Heart left ventricle (tissue), 16 donors: ENCODE measurements around the gene EIF4B. TPM values are rescaled to one million over a fixed set of nuclear protein-coding genes. Genes with fewer than 3 reads are reported as not detected.

ENCODE experiments used
- ATAC-seq, 4 donors: fragments of 200-7000 bp; cut with Tn5 transposase; one replicate each; pipeline ENCODE4 v1.9.1; 2020 to 2022; ENCODE audit warnings: moderate library complexity in 4 of 4, mild to moderate bottlenecking in 3 of 4, moderate number of reproducible peaks in 1 of 4
- DNase-seq, 5 donors: peaks; one replicate each; pipeline ENCODE4 v3.0.0-alpha.2; 2020
- H3K27ac ChIP-seq, 12 donors: fragments of 200-600 bp; sonication (generic) in 4 of 12; one replicate each; pipeline versions ENCODE4 v1.5.0 to v1.8.0; 2016 to 2022; ENCODE audit warnings: mild to moderate bottlenecking in 2 of 12
- H3K27me3 ChIP-seq, 9 donors: fragments of 200-600 bp; sonication (generic) in 2 of 9; one replicate each; pipeline versions ENCODE4 v1.5.1 to v1.8.0; 2016 to 2022; ENCODE audit warnings: mild to moderate bottlenecking in 3 of 9
- H3K36me3 ChIP-seq, 9 donors: fragments of 200-600 bp; sonication (generic) in 2 of 9; one replicate each; pipeline versions ENCODE4 v1.5.0 to v1.8.0; 2018 to 2022; ENCODE audit warnings: mild to moderate bottlenecking in 2 of 9
- H3K4me1 ChIP-seq, 12 donors: fragments of 200-600 bp; sonication (generic) in 4 of 12; one replicate each; pipeline versions ENCODE4 v1.5.0 to v1.8.0; 2016 to 2022; ENCODE audit warnings: mild to moderate bottlenecking in 3 of 12
- H3K4me3 ChIP-seq, 12 donors: fragments of 200-600 bp; sonication (generic) in 4 of 12; one replicate each; pipeline versions ENCODE4 v1.5.0 to v1.8.0; 2017 to 2022; ENCODE audit warnings: mild to moderate bottlenecking in 9 of 12, moderate library complexity in 4 of 12
- H3K9me3 ChIP-seq, 12 donors: fragments of 200-600 bp; sonication (generic) in 4 of 12; one replicate each; pipeline versions ENCODE4 v1.5.0 to v1.8.0; 2016 to 2022; ENCODE audit warnings: mild to moderate bottlenecking in 1 of 12
- CTCF ChIP-seq, 12 donors: fragments of 200-600 bp; sonication (generic) in 4 of 12; IDR thresholded peaks; one replicate each; pipeline versions ENCODE4 v1.5.0 to v1.8.0; 2018 to 2022; ENCODE audit warnings: antibody characterized with exemption in 12 of 12, mild to moderate bottlenecking in 5 of 12
- POLR2A ChIP-seq, 2 donors: fragments of 450-650 bp; IDR thresholded peaks; one replicate each; pipeline ENCODE4 v1.6.1; 2017; ENCODE audit warnings: antibody characterized with exemption in 2 of 2, mild to moderate bottlenecking in 2 of 2, moderate library complexity in 2 of 2
- WGBS, 4 donors: extraction: QIAGEN DNeasy Blood & Tissue Kit in 2 of 4; methylation state at CpG; one replicate each; pipeline versions ENCODE4 v1.1.5 to v1.1.7; 2013 to 2018; 5-methylcytosine and 5-hydroxymethylcytosine counted together
- intact Hi-C, 10 donors: fragments of 100-400 bp; cut with DNase I; formaldehyde crosslinking; loops; one replicate each; pipeline versions ENCODE4 v1.11.1 to v1.14.2; 2022
- polyA plus RNA-seq, 2 donors: library from polyadenylated mRNA; stranded (reverse); fragments of 200-250 nt; gene quantifications; one replicate each; pipeline ENCODE4 v1.2.3, GENCODE V29; 2013
- total RNA-seq, 9 donors: library from RNA; depleted of rRNA in 2 of 9; stranded (reverse); fragments of >200 nt in 2 of 9; fragmentation: NEBNext Ultra II Directional in 3 of 9; extraction: Animal tissue kit (Norgen Biotek cat#: 25700) in 3 of 9; gene quantifications; one replicate each; pipeline versions ENCODE4 v1.1.0 to v1.2.4, GENCODE V29; 2016 to 2023
- donor health status: ischemic (EF 13 %, LVEDD 7.1; RV severe dilation, severe dysfunction).
- donor health status: healthy with polysubstance abuse.
- donor health status: DM: no; HTN: yes; CAD: no.
- donor health status: DM: no; HTN: no; CAD: no.
- donor health status: ischemic (EF 25% LVEDD 6.9; RV normal size, moderate dysfunction).
- donor health status: ischemic (EF 25% LVEDD 5.7; RV mildly dilated, moderate dysfunction).
- donor health status: healthy.
- donor health status: DM: yes; HTN: yes; CAD: no.
- donor health status: ischemic (EF 35%, LVEDD 5.7; RV mildly dilated, moderate dysfunction).
- donor health status: nonischemic (EF 11% LVEDD 7.7; RV severe dilation, severe dysfunction).
- donor health status: DM: yes; HTN: yes; CAD: no.
- donor health status: PGD.
- donor health status: ischemic (EF 29% LVEDD 5.4; RV normal size, mild dysfunction).
- donor health status: nonischemic (EF 23%, LVEDD 6.1; RV moderate dilation, normal function).

EIF4B gene
- total and polyA plus RNA-seq, 11 donors = 52.0 to 481 (median 342) TPM

DNA sequence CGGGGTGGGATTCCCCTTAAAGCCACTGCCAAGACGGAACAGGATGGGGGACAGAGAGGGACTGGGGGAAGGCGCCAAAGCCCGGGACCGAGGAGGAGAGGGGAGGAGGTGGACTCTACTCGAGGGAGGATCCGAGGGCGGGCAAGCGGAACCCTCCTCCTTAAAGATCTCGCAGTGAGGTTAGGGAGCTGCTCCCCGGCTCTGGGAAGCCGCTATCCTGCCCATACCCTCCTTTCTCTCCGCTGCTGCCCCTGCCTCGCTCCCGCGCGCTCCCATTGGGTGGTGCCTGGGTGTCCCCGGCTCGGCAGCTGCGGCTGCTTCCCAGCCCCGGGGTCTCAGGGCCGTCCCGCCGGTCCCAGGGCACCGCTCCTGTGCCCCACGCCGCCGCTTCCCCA, 40.9 kb upstream of the EIF4B start:
- H3K4me1 ChIP-seq = peaks cover 0 to 6% (median 0%) of the 10 kb centered on the region in 12 donors
- H3K9me3 ChIP-seq = no peaks in the 10 kb centered on the region
- ATAC-seq (peak in 3 of 4 donors; percentile 42 to 79 (median 49)), DNase-seq (no peak)
- no peak overlapping the region for H3K27ac ChIP-seq
- H3K36me3 ChIP-seq = no peaks in the 10 kb centered on the region
- H3K4me3 ChIP-seq = peak overlapping the region in 8 of 12 donors; percentile 19 to 49 (median 34)
- peaks cover 6 to 28% (median 16%) of the 10 kb centered on the region in 9 donors for H3K27me3 ChIP-seq
- TF ChIP-seq CTCF (IDR thresholded peaks at IDR 0.05) (no peak), POLR2A (IDR thresholded peaks at IDR 0.05) (no peak)
- WGBS, 4 donors = 1 to 7% (median 4%) methylated on average over 17 to 28 of the region's 28 CpGs
- intact Hi-C loops = loop anchor here in 1 of 10 donors (5.0 kb wide), 1 partner anchor 68 kb away; no protein-coding TSS in a partner anchor

DNA sequence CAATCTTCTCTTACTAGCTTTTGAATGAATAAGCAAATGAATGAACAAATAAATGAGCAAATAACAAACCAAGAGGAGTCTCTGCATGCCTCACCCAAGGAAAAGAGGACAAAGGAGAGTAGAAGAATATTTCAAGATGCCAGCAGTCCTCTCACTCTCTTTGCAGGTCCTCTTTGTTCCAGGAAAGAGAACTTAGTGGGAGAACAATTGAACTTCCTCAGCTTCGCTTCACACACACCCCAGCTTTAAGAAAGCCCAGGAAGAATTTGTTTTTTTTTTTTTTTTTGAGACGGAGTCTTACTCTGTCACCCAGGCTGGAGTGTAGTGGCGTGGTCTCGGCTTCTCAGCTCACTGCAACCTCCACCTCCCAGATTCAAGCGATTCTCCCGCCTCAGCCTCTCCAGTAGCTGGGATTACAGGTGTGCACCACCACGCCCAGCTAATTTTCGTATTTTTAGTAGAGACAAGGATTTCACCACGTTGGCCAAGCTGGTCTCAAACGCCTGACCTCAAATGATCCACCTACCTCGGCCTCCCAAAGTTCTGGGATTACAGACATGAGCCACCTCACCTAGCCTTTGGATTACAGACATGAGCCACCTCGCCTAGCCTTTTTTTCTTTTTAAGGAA, 37.0 kb upstream of the EIF4B start:
- peaks cover 6 to 28% (median 16%) of the 10 kb centered on the region in 9 donors for H3K27me3 ChIP-seq
- no peaks in the 10 kb centered on the region for H3K9me3 ChIP-seq
- ATAC-seq (no peak), DNase-seq (no peak)
- TF ChIP-seq CTCF (IDR thresholded peaks at IDR 0.05) (no peak), POLR2A (IDR thresholded peaks at IDR 0.05) (no peak)
- no peak overlapping the region for H3K27ac ChIP-seq
- peaks cover 0 to 6% (median 0%) of the 10 kb centered on the region in 12 donors for H3K4me1 ChIP-seq
- 77 to 87% (median 83%) methylated on average over 12 of the region's 12 CpGs for WGBS, 4 donors
- H3K4me3 ChIP-seq = no peak overlapping the region
- no peaks in the 10 kb centered on the region for H3K36me3 ChIP-seq
- intact Hi-C loops = loop anchor here in 1 of 10 donors (5.0 kb wide), 1 partner anchor 72 kb away; no protein-coding TSS in a partner anchor

GRCh38 chr12:52969828-52970569, 36.3 kb upstream of the EIF4B start:
- H3K27me3 ChIP-seq = peaks cover 6 to 29% (median 14%) of the 10 kb centered on the region in 9 donors
- no peaks in the 10 kb centered on the region for H3K36me3 ChIP-seq
- no peaks in the 10 kb centered on the region for H3K9me3 ChIP-seq
- peak in 3 of 4 donors; percentile 39 to 88 (median 81) for ATAC-seq
- H3K27ac ChIP-seq = no peak overlapping the region
- WGBS, 4 donors = 59 to 67% (median 63%) methylated on average over 7 of the region's 7 CpGs
- peaks cover 0 to 9% (median 1%) of the 10 kb centered on the region in 12 donors for H3K4me1 ChIP-seq
- intact Hi-C loops = loop anchor here in 7 of 10 donors (5.0 to 10.0 kb wide), 4 partner anchors 73 to 815 kb away; no protein-coding TSS in a partner anchor
- H3K4me3 ChIP-seq = no peak overlapping the region
- DNase-seq = peak in 4 of 5 donors; percentile 34 to 79 (median 62)
- TF ChIP-seq POLR2A (IDR thresholded peaks at IDR 0.05) = no peak
- no peak for TF ChIP-seq CTCF (IDR thresholded peaks at IDR 0.05)
